Fibroblast of lung (primary cell): Measurements from ENCODE around the gene PRKCA. TPM values are rescaled to one million over a fixed set of nuclear protein-coding genes. Genes with fewer than 3 reads are reported as not detected.

Source experiments
- DNase-seq, 2 donors: peaks; one replicate each; pipeline versions ENCODE4 v3.0.0 to v3.0.0-alpha.2; 2010; ENCODE audit warnings: low read depth in 2 of 2
- H2AFZ ChIP-seq: 2 replicates; pipeline ENCODE4 v1.5.1; 2012; ENCODE audit warnings: low read length, control low read depth, inconsistent platforms
- H3K27ac ChIP-seq: 2 replicates; pipeline ENCODE4 v1.5.1; 2011; ENCODE audit warnings: low read length, control low read depth; ENCODE audit not compliant: insufficient read depth
- H3K27me3 ChIP-seq: 2 replicates; pipeline ENCODE4 v1.5.1; 2011; ENCODE audit warnings: mild to moderate bottlenecking, low read length; ENCODE audit not compliant: control insufficient read depth, insufficient read depth
- H3K36me3 ChIP-seq: 2 replicates; pipeline ENCODE4 v1.5.1; 2011; ENCODE audit warnings: low read length; ENCODE audit not compliant: control insufficient read depth, insufficient read depth
- H3K4me1 ChIP-seq: 2 replicates; pipeline ENCODE4 v1.5.1; 2011; ENCODE audit warnings: low read length; ENCODE audit not compliant: control insufficient read depth, insufficient read depth; ENCODE audit errors: extremely low read depth
- H3K4me2 ChIP-seq: 2 replicates; pipeline ENCODE4 v1.5.1; 2011; ENCODE audit warnings: low read length, control low read depth; ENCODE audit not compliant: insufficient read depth; ENCODE audit errors: extremely low read depth
- H3K4me3 ChIP-seq, 4 experiments: fragments of 200-600 bp in 1 of 4; sonication (generic) in 1 of 4; replicated peaks in 1 of 4; 2 replicates each; pipeline ENCODE4 v1.5.1; 2011 to 2016; ENCODE audit warnings: low read length in 4 of 4, low read depth in 3 of 4, mild to moderate bottlenecking in 3 of 4, control low read depth in 2 of 4, inconsistent platforms in 1 of 4, mixed read lengths in 1 of 4; ENCODE audit not compliant: insufficient read depth in 1 of 4; ENCODE audit errors: control extremely low read depth in 1 of 4
- H3K79me2 ChIP-seq: 2 replicates; pipeline ENCODE4 v1.5.1; 2012; ENCODE audit warnings: mild to moderate bottlenecking, low read length, inconsistent platforms; ENCODE audit not compliant: control insufficient read depth, insufficient read depth
- H3K9ac ChIP-seq: 2 replicates; pipeline ENCODE4 v1.5.1; 2011; ENCODE audit warnings: mild to moderate bottlenecking, low read length, control low read depth; ENCODE audit not compliant: insufficient read depth
- H3K9me3 ChIP-seq: 2 replicates; pipeline ENCODE4 v1.5.1; 2012; ENCODE audit warnings: low read depth, low read length; ENCODE audit not compliant: control insufficient read depth, insufficient read depth
- H4K20me1 ChIP-seq: 2 replicates; pipeline ENCODE4 v1.5.1; 2011; ENCODE audit warnings: low read length; ENCODE audit not compliant: control insufficient read depth, insufficient read depth; ENCODE audit errors: extremely low read depth
- CTCF ChIP-seq, 2 donors: IDR thresholded peaks in 1 of 2; conservative IDR thresholded peaks in 1 of 2; 1 replicate in 1 of 2; 2 replicates in 1 of 2; pipeline ENCODE4 v1.5.1; 2011 to 2012; ENCODE audit warnings: low read length in 2 of 2, control low read depth in 1 of 2, inconsistent platforms in 1 of 2, low read depth in 1 of 2, mild to moderate bottlenecking in 1 of 2
- EZH2 ChIP-seq: IDR thresholded peaks from 2 replicates; pipeline ENCODE4 v1.5.1; 2012; ENCODE audit warnings: low read length, control low read depth, mild to moderate bottlenecking; ENCODE audit errors: missing control alignments
- polyA plus RNA-seq, 2 donors: library from polyadenylated mRNA; depleted of rRNA in 1 of 2; stranded (reverse) in 1 of 2; unstranded in 1 of 2; fragments of >200 nt; gene quantifications; 2 replicates each; pipeline ENCODE4 v1.2.1, GENCODE V29; 2011 to 2012; ENCODE audit warnings: missing spikeins in 1 of 2
- total RNA-seq: library from RNA; depleted of rRNA; stranded (reverse); fragments of >200 nt; gene quantifications from 2 replicates; pipeline ENCODE4 v1.2.1, GENCODE V29; 2014

Gene PRKCA
- total and polyA plus RNA-seq, 2 donors (not counting 1 experiment from before 2014, with no cell fraction given): 34.0 to 74.2 TPM

GRCh38 chr17:66364508-66364907, 62.1 kb downstream of the PRKCA start:
- Histone ChIP-seq H4K20me1 (no peaks in the 10 kb centered on the region), H3K79me2 (peaks cover 74% of the 10 kb centered on the region), H3K9me3 (no peaks in the 10 kb centered on the region), H3K27me3 (no peaks in the 10 kb centered on the region), H3K4me1 (no peaks in the 10 kb centered on the region), H3K4me2 (no peak overlapping the region), H3K4me3 (no peak overlapping the region), H3K27ac (no peak overlapping the region), H3K36me3 (peaks cover 3% of the 10 kb centered on the region), H2AFZ (no peak overlapping the region), H3K9ac (no peak overlapping the region)
- no peak for TF ChIP-seq EZH2
- DNase-seq: no peak

- no peak overlapping the region for H3K27ac ChIP-seq
- TF ChIP-seq EZH2 (no peak), CTCF (conservative IDR thresholded peaks at IDR 0.05 in 1 of 2, IDR thresholded peaks at IDR 0.05 in 1 of 2; ENCODE audit: low read depth in 1 of 2, low read length in 2 of 2) (no peak)
- H3K4me1 ChIP-seq: no peaks in the 10 kb centered on the region
- peaks cover 74% of the 10 kb centered on the region for H3K79me2 ChIP-seq
- H3K9me3 ChIP-seq: no peaks in the 10 kb centered on the region
- no peaks in the 10 kb centered on the region for H4K20me1 ChIP-seq
- H3K4me2 ChIP-seq: no peak overlapping the region
- H3K36me3 ChIP-seq: peaks cover 5% of the 10 kb centered on the region
- no peaks in the 10 kb centered on the region for H3K27me3 ChIP-seq
- no peak overlapping the region for H2AFZ ChIP-seq
- H3K9ac ChIP-seq: no peak overlapping the region
- DNase-seq: peak in 1 of 2 donors; percentile 33
- no peak overlapping the region for H3K4me3 ChIP-seq
Observed at GRCh38 chr17:66364990-66365490, 62.6 kb downstream of the PRKCA start.

GRCh38 chr17:66365903-66366302, 63.5 kb downstream of the PRKCA start:
- Histone ChIP-seq H3K4me3 (no peak overlapping the region), H3K79me2 (peaks cover 66% of the 10 kb centered on the region), H3K9me3 (no peaks in the 10 kb centered on the region), H3K27ac (no peak overlapping the region), H4K20me1 (no peaks in the 10 kb centered on the region), H2AFZ (no peak overlapping the region), H3K4me2 (no peak overlapping the region), H3K36me3 (peaks cover 3% of the 10 kb centered on the region), H3K27me3 (no peaks in the 10 kb centered on the region), H3K4me1 (no peaks in the 10 kb centered on the region), H3K9ac (no peak overlapping the region)
- no peak for TF ChIP-seq EZH2
- TF ChIP-seq CTCF (conservative IDR thresholded peaks at IDR 0.05 in 1 of 2, IDR thresholded peaks at IDR 0.05 in 1 of 2; ENCODE audit: low read depth in 1 of 2, low read length in 2 of 2): no peak
- no peak for DNase-seq
